ENCODE data around the gene DIP2C. TPM values are rescaled to one million over a fixed set of nuclear protein-coding genes. Genes with fewer than 3 reads are reported as not detected.

The DIP2C gene
- total RNA-seq, 1 donor from 2014 or later = 30.8 TPM

- no peak for DNase-seq
- no peaks in the 10 kb centered on the region for H3K27me3 ChIP-seq (ENCODE audit: low read depth)
- peaks cover 93% of the 10 kb centered on the region for H3K4me1 ChIP-seq
- intact Hi-C loops (cut with micrococcal nuclease) = no loop called here
- H3K4me3 ChIP-seq = no peak overlapping the region
- H3K36me3 ChIP-seq = no peaks in the 10 kb centered on the region
- no peaks in the 10 kb centered on the region for H3K9me3 ChIP-seq (replicated peaks)
- TF ChIP-seq CTCF (IDR thresholded peaks at IDR 0.05; ENCODE audit: borderline replicate concordance) = no peak
- H3K27ac ChIP-seq (replicated peaks) = peak overlapping the region; percentile 37
Measured at GRCh38 chr10:623014-623413, 66.5 kb downstream of the DIP2C start.

GRCh38 chr10:621981-622740 is 67.3 kb downstream of the DIP2C start:
- Histone ChIP-seq H3K9me3 (replicated peaks) (no peaks in the 10 kb centered on the region), H3K36me3 (no peaks in the 10 kb centered on the region), H3K4me3 (no peak overlapping the region), H3K27ac (replicated peaks) (peak overlapping the region; percentile 37), H3K27me3 (ENCODE audit: low read depth) (no peaks in the 10 kb centered on the region), H3K4me1 (peaks cover 93% of the 10 kb centered on the region)
- intact Hi-C loops (cut with micrococcal nuclease) = no loop called here
- TF ChIP-seq CTCF (IDR thresholded peaks at IDR 0.05; ENCODE audit: borderline replicate concordance) = no peak
- DNase-seq = no peak

GRCh38 chr10:621513-621912 is 68.0 kb downstream of the DIP2C start:
- no peak for TF ChIP-seq CTCF (IDR thresholded peaks at IDR 0.05; ENCODE audit: borderline replicate concordance)
- Histone ChIP-seq H3K4me1 (peaks cover 90% of the 10 kb centered on the region), H3K27ac (replicated peaks) (no peak overlapping the region), H3K4me3 (no peak overlapping the region), H3K36me3 (no peaks in the 10 kb centered on the region), H3K9me3 (replicated peaks) (no peaks in the 10 kb centered on the region), H3K27me3 (ENCODE audit: low read depth) (no peaks in the 10 kb centered on the region)
- DNase-seq = no peak
- intact Hi-C loops (cut with micrococcal nuclease) = no loop called here

- intact Hi-C loops (cut with micrococcal nuclease) = no loop called here
- Histone ChIP-seq H3K27me3 (ENCODE audit: low read depth) (no peaks in the 10 kb centered on the region), H3K9me3 (replicated peaks) (no peaks in the 10 kb centered on the region), H3K4me1 (peaks cover 88% of the 10 kb centered on the region), H3K4me3 (no peak overlapping the region), H3K36me3 (no peaks in the 10 kb centered on the region), H3K27ac (replicated peaks) (no peak overlapping the region)
- TF ChIP-seq CTCF (IDR thresholded peaks at IDR 0.05; ENCODE audit: borderline replicate concordance) = no peak
- no peak for DNase-seq
Measured at GRCh38 chr10:620971-621370, 68.5 kb downstream of the DIP2C start.

GRCh38 chr10:620417-620816 is 69.1 kb downstream of the DIP2C start:
- Histone ChIP-seq H3K27me3 (ENCODE audit: low read depth) (no peaks in the 10 kb centered on the region), H3K4me3 (no peak overlapping the region), H3K27ac (replicated peaks) (peak overlapping the region; percentile 58), H3K9me3 (replicated peaks) (no peaks in the 10 kb centered on the region), H3K4me1 (peaks cover 88% of the 10 kb centered on the region), H3K36me3 (no peaks in the 10 kb centered on the region)
- TF ChIP-seq CTCF (IDR thresholded peaks at IDR 0.05; ENCODE audit: borderline replicate concordance) = no peak
- no peak for DNase-seq
- intact Hi-C loops (cut with micrococcal nuclease) = no loop called here
